ENCODE data around the gene TPST2. TPM values are rescaled to one million over a fixed set of nuclear protein-coding genes. Genes with fewer than 3 reads are reported as not detected.

TPST2 gene
- total RNA-seq, 1 experiment from 2014 or later: 11.8 TPM

- H3K27ac ChIP-seq (ENCODE audit: low read depth, low read length): no peak overlapping the region
- no peak overlapping the region for H3K4me2 ChIP-seq (ENCODE audit: low read length)
- H3K9ac ChIP-seq (ENCODE audit: low read length): no peak overlapping the region
- ATAC-seq: no peak
- H4K20me1 ChIP-seq (ENCODE audit: insufficient read depth): no peaks in the 10 kb centered on the region
- no peaks in the 10 kb centered on the region for H3K9me3 ChIP-seq (ENCODE audit: control insufficient read depth in 1 of 2, insufficient read depth in 1 of 2, low read depth in 1 of 2, low read length in 2 of 2)
- no peaks in the 10 kb centered on the region for H3K79me2 ChIP-seq (ENCODE audit: insufficient read depth, low read length)
- ChIA-PET POLR2A (no interaction called here), CTCF (no interaction called here), RAD21 (ENCODE audit: low non-redundant PET in 1 of 2, low total read pairs in 2 of 2, uncharacterized antibody in 2 of 2, unreplicated experiment in 2 of 2) (no interaction called here)
- no peak overlapping the region for H3K4me3 ChIP-seq (replicated peaks in 1 of 2; ENCODE audit: low read depth in 1 of 2, low read length in 2 of 2)
- no peaks in the 10 kb centered on the region for H3K9me2 ChIP-seq (ENCODE audit: insufficient read depth)
- intact Hi-C loops (cut with micrococcal nuclease): no loop called here
- H2AFZ ChIP-seq (ENCODE audit: low read depth, low read length, poor library complexity, severe bottlenecking): no peak overlapping the region
- peaks cover 0 to 4% of the 10 kb centered on the region in 2 experiments; a peak in 2 of 4 replicates for H3K36me3 ChIP-seq (ENCODE audit: control insufficient read depth in 1 of 2, insufficient read depth in 2 of 2, low read length in 2 of 2)
- H3K27me3 ChIP-seq (ENCODE audit: insufficient read depth, low read length): no peaks in the 10 kb centered on the region
- no peaks in the 10 kb centered on the region for H3K4me1 ChIP-seq (ENCODE audit: control insufficient read depth in 1 of 2, insufficient read depth in 2 of 2, low read length in 2 of 2)
- TF ChIP-seq EZH2phosphoT487 (IDR thresholded peaks at IDR 0.05; ENCODE audit: borderline replicate concordance): no peak
- no peak for TF ChIP-seq JUND (IDR thresholded peaks at IDR 0.05)
- no peak for TF ChIP-seq ZBTB33 (IDR thresholded peaks at IDR 0.05; ENCODE audit: extremely low read depth, insufficient replicate concordance, low read length)
- TF ChIP-seq SIN3A (IDR thresholded peaks at IDR 0.05; ENCODE audit: low read depth): no peak
- no peak for TF ChIP-seq TCF7L2 (IDR thresholded peaks at IDR 0.05; ENCODE audit: borderline replicate concordance, extremely low read depth, insufficient read depth, insufficient read length)
- no peak for TF ChIP-seq YY1 (IDR thresholded peaks at IDR 0.05; ENCODE audit: extremely low read depth, insufficient replicate concordance, low read depth, low read length)
- TF ChIP-seq MAX (IDR thresholded peaks at IDR 0.05): no peak
- no peak for TF ChIP-seq RAD21 (IDR thresholded peaks at IDR 0.05; ENCODE audit: low read depth)
- TF ChIP-seq ATF3 (IDR thresholded peaks at IDR 0.05): no peak
- no peak for TF ChIP-seq EGR1 (IDR thresholded peaks at IDR 0.05; ENCODE audit: low read depth)
- no peak for TF ChIP-seq ZFX (IDR thresholded peaks at IDR 0.05)
- TF ChIP-seq FOSL1 (IDR thresholded peaks at IDR 0.05; ENCODE audit: low read depth): no peak
- TF ChIP-seq EZH2 (IDR thresholded peaks at IDR 0.05): no peak
- no peak for TF ChIP-seq ELF1 (IDR thresholded peaks at IDR 0.05; ENCODE audit: borderline replicate concordance, low read depth)
- no peak for TF ChIP-seq POLR2A (IDR thresholded peaks at IDR 0.05; ENCODE audit: borderline replicate concordance, extremely low read depth, insufficient read depth, insufficient read length)
- TF ChIP-seq SRF (IDR thresholded peaks at IDR 0.05; ENCODE audit: low read depth): no peak
- no peak for TF ChIP-seq POLR2AphosphoS5 (IDR thresholded peaks at IDR 0.05; ENCODE audit: low read depth, low read length)
- TF ChIP-seq SP1 (IDR thresholded peaks at IDR 0.05; ENCODE audit: low read depth): no peak
- TF ChIP-seq CTCF (IDR thresholded peaks at IDR 0.05 in 2 of 3, conservative IDR thresholded peaks at IDR 0.05 in 1 of 3; ENCODE audit: borderline replicate concordance in 1 of 3, insufficient read depth in 1 of 3, low read depth in 2 of 3, low read length in 2 of 3): no peak
- BruUV-seq (replicated peaks): no TSS peak
- DNase-seq (ENCODE audit: low read depth, low spot score): no peak
Observed at GRCh38 chr22:26527574-26528465, 62.1 kb downstream of the TPST2 start.

All from HCT116 (cell line).